Breast epithelium (tissue), 3 donors: ENCODE data around the gene PEX16.

ENCODE experiments used
- POLR2AphosphoS5 ChIP-seq, 3 donors: sonication (generic); formaldehyde crosslinking; IDR thresholded peaks; one replicate each; pipeline ENCODE4 v1.6.1; 2017; ENCODE audit warnings: antibody characterized with exemption in 3 of 3
- TF ChIP-seq, protein P1 (sequence below), 3 donors: fragments of 450-650 bp; IDR thresholded peaks; one replicate each; pipeline ENCODE4 v1.5.1; 2016 to 2017; ENCODE audit warnings: antibody characterized with exemption in 3 of 3, mild to moderate bottlenecking in 3 of 3, moderate library complexity in 3 of 3

DNA sequence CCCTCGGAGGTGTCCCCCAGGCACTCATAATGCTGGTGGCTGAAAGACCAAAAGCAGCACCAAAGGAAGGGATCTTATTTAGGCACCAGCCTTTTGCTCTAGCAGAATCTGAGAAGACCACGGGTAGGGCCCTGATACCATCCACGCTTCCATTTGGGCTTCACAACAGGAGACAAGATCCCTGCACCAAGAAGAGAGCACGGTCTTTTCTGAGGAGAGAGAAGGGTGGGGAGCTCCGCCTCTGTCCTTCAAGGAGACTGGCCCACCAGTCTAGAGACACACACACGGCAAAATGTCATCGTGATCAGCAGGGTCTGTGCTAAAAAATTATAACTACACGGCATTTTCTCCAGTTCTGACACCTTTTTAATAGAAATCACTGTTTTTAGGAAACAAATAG is 14.5 kb upstream of the PEX16 start:
- TF ChIP-seq, protein P1, sequence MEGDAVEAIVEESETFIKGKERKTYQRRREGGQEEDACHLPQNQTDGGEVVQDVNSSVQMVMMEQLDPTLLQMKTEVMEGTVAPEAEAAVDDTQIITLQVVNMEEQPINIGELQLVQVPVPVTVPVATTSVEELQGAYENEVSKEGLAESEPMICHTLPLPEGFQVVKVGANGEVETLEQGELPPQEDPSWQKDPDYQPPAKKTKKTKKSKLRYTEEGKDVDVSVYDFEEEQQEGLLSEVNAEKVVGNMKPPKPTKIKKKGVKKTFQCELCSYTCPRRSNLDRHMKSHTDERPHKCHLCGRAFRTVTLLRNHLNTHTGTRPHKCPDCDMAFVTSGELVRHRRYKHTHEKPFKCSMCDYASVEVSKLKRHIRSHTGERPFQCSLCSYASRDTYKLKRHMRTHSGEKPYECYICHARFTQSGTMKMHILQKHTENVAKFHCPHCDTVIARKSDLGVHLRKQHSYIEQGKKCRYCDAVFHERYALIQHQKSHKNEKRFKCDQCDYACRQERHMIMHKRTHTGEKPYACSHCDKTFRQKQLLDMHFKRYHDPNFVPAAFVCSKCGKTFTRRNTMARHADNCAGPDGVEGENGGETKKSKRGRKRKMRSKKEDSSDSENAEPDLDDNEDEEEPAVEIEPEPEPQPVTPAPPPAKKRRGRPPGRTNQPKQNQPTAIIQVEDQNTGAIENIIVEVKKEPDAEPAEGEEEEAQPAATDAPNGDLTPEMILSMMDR (IDR thresholded peaks at IDR 0.05): no peak
- TF ChIP-seq POLR2AphosphoS5 (IDR thresholded peaks at IDR 0.05): no peak
